HG03025 (cell line): ENCODE data around the gene LCA5L.

Experiments
- ATAC-seq: cut with Tn5 transposase; IDR thresholded peaks from one replicate; pipeline ENCODE4 v1.9.1; 2021; ENCODE audit warnings: mild to moderate bottlenecking, moderate library complexity; ENCODE audit not compliant: unreplicated experiment, low FRiP score

Gene LCA5L

GRCh38 chr21:39445321-39446269, at the start of gene LCA5L:
LCA5L (minus strand) TSS chr21:39445778; CDS start chr21:39428493, 17,285 bp downstream.
- peak; percentile 89 for ATAC-seq

DNA sequence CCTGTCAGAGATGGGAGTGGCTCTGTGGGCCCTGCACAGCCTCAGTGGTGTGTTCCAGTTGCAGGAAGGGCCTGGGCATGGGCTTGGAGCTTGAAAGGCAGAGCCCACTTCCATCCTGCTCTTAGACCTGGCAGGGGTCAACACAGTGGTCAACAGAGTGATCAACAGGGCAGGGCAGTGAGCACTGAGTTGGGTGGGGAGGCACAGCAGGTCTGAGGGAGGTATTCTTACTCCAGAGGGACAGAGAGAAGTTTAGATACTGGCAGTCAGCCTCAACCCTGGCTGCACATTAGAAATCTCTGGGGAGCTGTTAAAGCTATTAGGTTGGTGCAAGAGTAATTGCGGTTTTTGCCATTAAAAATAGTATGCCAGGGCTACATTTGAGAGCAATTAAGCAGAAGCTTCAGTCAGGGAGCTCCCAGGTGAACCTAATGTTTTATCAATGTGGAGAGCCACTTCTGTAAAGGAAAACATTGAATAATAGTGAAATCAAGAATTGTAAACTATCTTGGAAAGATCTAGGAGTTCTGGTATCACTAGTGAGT, 43.9 kb upstream of the LCA5L start:
- no peak for ATAC-seq

DNA sequence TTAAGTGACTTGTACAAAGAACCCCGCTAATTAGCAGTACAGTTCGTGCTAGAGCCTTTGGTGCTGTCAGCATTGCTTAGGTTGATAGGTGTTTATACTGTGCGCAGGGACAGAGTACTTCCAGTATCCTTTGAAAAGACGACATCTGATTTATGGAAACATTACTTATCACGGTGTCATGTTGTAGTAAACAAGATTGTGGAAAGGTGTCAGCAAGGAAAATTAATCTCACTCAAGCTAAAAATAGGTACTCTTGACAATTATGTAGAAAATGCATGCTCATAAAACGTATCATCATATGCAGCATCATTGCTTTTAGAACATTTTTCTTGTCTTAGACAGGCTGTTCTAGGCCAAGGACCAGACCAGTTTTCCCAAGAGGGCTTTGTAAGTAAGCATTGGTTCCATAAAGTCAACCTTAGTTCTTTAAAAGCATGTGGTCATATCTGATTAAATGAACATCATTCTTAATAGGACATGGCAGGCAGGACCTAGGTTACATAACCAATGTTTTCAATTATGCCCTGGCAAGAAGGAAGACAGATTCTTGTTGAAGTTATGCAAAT, 39.2 kb upstream of the LCA5L start:
- ATAC-seq = no peak

- no peak for ATAC-seq
Measured at GRCh38 chr21:39483917-39484316, 38.3 kb upstream of the LCA5L start.

DNA sequence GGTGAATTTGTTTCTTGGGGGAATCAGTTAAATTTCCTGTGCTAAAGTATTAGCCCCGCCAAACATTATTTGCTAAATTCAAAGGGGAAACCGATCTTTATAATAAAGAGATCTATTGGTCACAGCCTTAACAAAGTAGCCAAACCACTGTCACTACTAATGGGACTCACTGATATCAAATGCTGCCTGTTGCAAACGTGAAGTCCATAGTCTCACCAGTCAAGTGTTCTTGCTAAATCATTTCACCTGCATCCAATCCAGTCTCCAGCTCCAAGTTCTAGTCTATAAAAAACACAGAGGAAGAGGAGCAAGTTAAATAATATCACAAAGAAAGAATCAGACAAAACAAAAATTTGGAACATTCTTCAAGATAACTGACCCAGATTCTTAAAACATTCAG, 36.3 kb upstream of the LCA5L start:
- no peak for ATAC-seq

- no peak for ATAC-seq
Measured at GRCh38 chr21:39480271-39480670, 34.7 kb upstream of the LCA5L start.

DNA sequence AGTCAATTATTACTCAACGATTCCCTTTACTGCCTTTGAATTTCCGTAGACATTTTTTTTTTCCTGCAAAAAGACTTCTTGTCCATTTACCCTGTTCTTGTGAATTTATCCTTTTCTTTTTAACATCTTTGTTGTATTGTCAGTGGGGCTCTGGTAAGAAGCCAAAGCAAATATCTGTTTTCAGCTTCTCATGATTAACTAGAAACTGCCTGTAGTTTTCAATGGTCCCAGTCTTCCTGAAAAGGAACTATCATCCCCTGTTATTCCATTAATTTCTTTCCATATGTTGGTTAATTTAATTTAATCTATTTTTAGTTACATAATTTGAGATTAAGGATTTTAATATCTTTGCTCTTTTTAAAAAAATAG, 34.2 kb upstream of the LCA5L start:
- ATAC-seq = no peak

DNA sequence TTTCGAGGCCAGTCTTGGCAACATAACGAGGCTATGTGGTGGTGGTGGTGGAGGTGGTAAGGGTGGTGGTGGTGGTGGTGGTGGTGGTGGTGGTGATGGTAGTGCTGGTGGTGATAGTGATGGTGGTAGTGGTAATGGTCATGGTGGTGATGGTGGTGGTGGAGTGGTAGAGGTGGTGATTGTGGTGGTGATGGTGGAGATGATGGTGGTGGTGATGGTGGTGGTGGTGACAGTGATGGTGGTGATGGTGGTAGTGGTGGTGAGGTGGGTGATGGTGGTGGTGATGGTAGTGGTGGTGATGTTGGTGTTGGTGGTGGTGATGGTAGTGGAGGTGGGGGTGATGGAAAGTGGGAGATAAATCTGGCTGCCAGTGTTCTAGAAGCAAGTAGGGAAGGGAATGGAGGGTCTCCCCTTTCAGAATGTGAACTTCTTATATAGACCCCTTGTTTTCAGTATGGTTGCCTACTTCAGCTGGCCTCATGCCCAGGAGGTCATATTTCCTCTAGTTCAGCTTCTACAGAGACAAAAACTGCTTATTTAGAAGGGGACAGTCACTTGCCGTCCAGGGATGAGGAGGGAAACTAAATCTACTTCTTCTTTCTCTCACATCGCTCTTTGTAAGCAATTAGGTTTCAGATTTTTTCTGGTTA, 33.7 kb upstream of the LCA5L start:
- no peak for ATAC-seq

- ATAC-seq = no peak
Measured at GRCh38 chr21:39474611-39475010, 29.0 kb upstream of the LCA5L start.

DNA sequence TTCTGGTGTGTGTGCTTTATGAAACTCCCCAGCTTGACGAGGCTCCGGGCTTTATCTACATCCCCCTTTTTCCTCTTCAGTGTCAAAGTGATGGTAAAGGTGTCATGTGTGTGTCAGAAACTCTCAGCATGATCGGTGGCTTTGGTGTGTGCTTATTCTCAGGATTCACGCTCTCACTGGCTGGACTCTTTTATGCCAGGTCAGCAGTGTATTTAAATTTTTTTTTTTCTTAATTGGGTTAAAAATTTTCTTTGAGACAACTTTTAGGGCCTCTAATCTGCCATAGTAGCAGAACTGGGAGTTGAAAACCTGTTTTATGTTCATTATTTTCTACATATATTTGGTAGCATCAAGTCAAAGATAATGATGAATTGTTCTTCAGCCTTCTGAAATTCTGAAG, 27.2 kb upstream of the LCA5L start:
- ATAC-seq = no peak

- no peak for ATAC-seq
Measured at GRCh38 chr21:39471598-39471997, 26.0 kb upstream of the LCA5L start.

DNA sequence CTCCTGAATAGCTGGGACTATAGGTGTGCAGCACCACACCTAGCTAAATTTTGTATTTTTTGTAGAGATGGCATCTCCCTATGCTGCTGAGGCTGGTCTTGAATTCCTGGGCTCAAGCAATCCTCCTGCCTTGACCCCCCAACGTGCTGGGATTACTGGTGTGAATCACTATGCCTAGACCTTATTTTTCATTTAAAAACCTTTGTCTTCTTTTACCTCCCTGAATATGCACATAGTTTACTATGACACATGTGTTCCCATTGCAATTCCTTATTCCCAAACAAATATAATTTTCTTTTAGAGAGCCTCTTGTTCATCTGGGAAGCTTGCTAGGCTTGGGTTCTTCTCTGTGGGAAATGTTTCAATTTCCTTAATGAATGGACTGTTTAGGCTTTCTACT, 23.0 kb upstream of the LCA5L start:
- ATAC-seq = no peak

DNA sequence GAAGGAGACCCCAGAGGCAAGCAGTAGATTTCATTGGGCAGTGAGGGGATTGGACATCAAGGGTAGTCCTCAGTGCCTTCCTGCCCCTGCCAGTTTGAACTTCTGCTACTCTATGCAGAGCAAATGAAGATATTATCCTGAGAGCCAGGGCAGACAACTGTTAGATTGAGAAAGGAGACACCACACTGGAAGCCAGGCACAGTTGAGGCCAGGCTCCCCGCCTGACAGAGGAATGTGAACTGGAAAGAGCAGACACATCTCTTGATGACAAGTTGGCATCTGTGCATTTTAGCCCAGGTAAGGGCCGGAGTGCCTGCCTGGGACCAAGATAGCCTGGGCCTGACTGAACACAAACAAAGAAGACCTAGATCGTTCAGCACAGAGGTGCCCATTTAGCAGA, 22.2 kb upstream of the LCA5L start:
- no peak for ATAC-seq

DNA sequence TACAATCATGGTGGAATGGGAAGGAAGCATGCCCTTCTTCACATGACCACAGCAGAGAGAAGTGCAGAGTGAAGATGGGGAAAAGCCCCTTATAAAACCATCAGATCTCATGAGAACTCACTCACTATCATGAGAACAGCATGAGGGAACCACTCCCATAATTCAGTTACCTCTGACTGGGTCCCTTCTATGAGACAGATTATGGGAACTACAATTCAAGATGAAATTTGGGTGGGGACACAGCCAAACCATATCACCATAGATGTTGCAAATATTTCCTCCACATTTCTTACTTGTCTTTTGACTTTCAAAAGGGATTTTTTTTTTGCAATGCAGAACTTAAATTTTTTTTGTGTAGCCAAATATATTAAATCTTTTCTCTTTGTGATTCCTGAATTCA, 21.0 kb upstream of the LCA5L start:
- ATAC-seq = no peak

DNA sequence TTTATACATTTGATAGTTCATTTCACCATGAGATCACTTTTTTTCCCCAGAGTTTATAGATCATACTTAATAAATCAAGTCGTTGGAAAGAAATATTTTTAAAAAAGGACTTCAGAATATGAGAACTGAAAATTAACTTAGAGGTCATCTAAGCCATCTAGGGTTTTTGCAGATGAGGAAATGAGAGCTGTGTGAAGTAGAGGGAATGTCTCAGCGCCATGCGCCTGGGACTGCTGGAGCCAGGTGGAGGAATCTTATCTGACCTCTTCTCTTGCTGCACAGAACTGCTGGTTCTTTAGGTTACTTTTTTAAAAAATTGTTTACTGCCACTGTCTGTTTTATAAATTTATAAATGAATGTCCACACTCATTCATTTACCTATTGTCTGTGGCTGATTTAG, 17.7 kb upstream of the LCA5L start:
- no peak for ATAC-seq

GRCh38 chr21:39461419-39461818, 15.8 kb upstream of the LCA5L start:
- ATAC-seq = no peak

GRCh38 chr21:39456665-39457064, 11.1 kb upstream of the LCA5L start:
- no peak for ATAC-seq

DNA sequence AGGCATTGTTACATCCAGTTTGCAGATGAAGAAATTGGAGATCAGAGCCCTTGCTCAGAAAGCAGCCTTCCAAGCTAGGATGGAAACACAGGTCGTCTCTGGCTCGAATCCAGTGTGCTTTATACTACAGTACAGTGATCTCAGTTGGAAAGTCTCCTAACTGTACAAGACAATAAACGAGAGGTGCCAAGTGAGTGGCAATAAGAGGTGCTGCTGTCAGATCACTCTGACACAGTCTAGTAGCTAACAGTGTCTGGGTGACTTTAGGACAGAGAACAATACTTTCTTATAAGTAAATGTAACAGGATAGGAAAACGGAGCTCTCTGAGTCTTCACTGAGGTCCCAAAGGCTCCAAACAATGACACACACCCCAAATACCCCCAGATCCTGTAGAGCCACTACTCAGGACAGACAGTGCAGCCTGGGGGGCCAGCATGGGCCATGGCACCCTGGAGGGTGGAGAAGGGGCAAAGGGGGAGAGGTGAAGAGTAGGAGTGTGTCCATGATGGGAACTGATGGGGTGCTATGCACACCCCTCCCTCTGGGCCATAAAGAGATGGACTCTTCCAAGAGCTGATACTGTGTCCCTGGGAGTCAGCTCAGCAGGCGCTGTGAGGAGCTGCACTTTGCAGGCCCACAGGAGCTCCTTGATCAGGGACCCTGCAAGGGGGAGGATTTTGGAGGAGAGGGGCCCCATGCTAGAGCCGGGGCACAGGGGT, 9.5 kb upstream of the LCA5L start:
- ATAC-seq = no peak

- ATAC-seq = no peak
Measured at GRCh38 chr21:39453571-39454179, 8.1 kb upstream of the LCA5L start.

DNA sequence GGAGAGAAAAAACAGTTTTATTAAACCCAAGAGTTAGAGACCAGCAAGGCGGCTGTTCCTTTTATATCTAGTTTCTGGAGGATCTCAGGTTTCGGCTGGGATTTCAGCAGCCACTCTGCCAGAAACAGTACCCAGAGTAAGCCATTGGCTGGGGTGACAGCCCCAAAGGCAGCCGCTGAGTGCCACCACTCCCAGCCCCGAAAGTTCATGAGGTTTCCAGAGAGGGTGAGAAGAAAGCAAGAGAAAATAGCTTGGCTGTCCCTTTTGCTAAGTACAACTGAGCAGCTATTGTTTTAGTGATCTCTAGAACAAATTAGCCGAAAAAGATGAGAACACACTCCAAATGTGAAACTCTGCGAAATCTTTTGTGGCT, 7.4 kb upstream of the LCA5L start:
- no peak for ATAC-seq
